Astrocyte (in vitro differentiated cells and primary cell): ENCODE measurements around the gene WT1.

ENCODE experiments used
- EZH2 ChIP-seq: IDR thresholded peaks from 2 replicates; pipeline ENCODE4 v1.6.1; 2012; ENCODE audit warnings: mild to moderate bottlenecking, low read length, inconsistent platforms; ENCODE audit not compliant: insufficient read depth
- TF ChIP-seq, protein P1 (sequence below): IDR thresholded peaks from 2 replicates; pipeline ENCODE4 v1.5.1; 2011; ENCODE audit warnings: low read depth, mild to moderate bottlenecking, inconsistent platforms, low read length, moderate library complexity; ENCODE audit not compliant: insufficient read depth

DNA sequence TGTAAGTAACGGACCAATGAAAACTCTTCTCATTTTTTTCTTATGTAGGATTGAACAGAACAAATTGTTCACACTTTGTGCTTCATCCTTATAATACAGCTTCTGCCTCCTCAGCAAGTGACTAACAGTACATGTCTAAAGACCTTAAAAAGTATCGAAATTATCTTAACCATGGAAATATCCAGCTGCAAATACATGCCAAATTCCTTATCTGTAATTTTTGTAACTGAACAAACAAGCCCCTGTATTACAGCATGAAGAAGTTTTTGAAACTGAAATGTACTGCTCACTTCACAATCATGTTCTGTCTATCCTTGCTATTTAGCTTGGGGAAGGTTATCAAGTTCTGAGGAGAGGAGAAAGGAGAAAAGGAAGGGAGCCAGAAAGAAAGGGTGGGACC, 20.4 kb downstream of the WT1 start:
- TF ChIP-seq, protein P1, sequence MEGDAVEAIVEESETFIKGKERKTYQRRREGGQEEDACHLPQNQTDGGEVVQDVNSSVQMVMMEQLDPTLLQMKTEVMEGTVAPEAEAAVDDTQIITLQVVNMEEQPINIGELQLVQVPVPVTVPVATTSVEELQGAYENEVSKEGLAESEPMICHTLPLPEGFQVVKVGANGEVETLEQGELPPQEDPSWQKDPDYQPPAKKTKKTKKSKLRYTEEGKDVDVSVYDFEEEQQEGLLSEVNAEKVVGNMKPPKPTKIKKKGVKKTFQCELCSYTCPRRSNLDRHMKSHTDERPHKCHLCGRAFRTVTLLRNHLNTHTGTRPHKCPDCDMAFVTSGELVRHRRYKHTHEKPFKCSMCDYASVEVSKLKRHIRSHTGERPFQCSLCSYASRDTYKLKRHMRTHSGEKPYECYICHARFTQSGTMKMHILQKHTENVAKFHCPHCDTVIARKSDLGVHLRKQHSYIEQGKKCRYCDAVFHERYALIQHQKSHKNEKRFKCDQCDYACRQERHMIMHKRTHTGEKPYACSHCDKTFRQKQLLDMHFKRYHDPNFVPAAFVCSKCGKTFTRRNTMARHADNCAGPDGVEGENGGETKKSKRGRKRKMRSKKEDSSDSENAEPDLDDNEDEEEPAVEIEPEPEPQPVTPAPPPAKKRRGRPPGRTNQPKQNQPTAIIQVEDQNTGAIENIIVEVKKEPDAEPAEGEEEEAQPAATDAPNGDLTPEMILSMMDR: no peak
- TF ChIP-seq EZH2: no peak
